Measurements from ENCODE around the gene MYH9. TPM values are rescaled to one million over a fixed set of nuclear protein-coding genes. Genes with fewer than 3 reads are reported as not detected.

Gene MYH9
- total RNA-seq, 1 donor from 2014 or later = 378 TPM

DNA sequence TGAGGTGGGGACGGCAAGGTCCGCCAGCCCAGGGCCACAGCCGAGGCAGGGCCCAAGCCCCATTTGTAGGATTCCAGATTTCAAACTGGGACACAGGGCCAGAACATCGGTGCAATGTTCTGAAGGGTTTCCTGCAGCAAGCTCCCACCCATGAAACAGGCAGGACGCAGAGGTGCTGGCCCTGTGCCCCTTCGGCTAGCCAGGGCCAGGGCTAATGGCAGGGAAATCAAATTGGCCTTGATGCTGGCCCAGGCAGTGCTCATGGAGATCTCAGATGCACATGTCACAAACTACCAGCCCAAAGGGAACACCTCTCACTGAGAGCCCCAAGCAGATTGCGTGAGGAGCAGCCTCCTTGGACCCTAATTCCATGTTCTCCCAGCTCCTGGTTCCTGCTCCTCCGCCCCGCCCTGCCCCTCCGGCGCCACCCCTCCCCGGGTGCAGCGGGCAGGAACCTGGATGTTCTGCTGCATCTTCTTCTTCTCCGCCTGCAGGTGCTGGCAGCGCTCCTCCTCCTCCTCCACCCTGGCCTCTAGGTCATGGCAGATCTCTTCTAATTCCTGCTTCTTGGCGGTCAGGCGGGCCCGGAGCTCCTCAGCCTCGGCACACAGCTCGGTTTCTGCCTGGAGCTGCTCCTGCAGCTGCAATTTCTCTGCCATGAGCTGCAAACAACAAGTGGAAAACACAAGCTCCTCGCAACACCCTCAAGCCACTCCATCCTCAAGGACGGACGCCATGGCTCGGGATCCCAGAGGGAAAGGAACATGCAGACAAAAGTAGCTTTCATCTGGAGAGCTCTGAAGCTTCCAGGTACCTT is 87.2 kb downstream of the MYH9 start:
- Histone ChIP-seq H3K4me3 (ENCODE audit: low read depth, low read length) (no peak overlapping the region), H3K36me3 (ENCODE audit: control insufficient read depth, insufficient read depth, low read length) (peaks cover 86% of the 10 kb centered on the region), H3K27me3 (ENCODE audit: control insufficient read depth, insufficient read depth, low read length) (no peaks in the 10 kb centered on the region)
- TF ChIP-seq, protein P1, sequence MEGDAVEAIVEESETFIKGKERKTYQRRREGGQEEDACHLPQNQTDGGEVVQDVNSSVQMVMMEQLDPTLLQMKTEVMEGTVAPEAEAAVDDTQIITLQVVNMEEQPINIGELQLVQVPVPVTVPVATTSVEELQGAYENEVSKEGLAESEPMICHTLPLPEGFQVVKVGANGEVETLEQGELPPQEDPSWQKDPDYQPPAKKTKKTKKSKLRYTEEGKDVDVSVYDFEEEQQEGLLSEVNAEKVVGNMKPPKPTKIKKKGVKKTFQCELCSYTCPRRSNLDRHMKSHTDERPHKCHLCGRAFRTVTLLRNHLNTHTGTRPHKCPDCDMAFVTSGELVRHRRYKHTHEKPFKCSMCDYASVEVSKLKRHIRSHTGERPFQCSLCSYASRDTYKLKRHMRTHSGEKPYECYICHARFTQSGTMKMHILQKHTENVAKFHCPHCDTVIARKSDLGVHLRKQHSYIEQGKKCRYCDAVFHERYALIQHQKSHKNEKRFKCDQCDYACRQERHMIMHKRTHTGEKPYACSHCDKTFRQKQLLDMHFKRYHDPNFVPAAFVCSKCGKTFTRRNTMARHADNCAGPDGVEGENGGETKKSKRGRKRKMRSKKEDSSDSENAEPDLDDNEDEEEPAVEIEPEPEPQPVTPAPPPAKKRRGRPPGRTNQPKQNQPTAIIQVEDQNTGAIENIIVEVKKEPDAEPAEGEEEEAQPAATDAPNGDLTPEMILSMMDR (IDR thresholded peaks at IDR 0.05; ENCODE audit: insufficient read depth, low read length, severe bottlenecking) = no peak
- DNase-seq (ENCODE audit: low read depth) (no peak), FAIRE-seq (no peak)

DNA sequence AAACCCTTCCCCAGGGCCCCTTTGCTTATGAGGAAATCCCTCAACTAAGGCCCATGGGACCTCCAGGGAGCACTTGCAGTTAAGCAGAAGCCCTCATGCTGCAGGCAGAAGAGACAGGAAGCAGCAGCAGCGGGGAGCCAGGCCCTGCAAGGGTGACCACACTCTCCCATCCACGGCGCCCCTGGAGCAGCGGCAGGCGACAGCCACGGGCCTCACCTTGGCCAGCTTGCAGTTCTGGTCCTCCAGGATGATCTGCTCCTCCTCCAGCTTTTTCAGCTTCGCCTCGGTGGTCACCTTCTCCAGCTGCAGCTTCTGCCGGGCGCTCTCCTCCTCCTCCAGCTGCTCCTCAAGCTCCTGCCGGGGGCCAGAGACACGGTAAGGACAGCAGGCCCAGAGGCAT is 87.9 kb downstream of the MYH9 start:
- no peak for DNase-seq (ENCODE audit: low read depth)
- Histone ChIP-seq H3K36me3 (ENCODE audit: control insufficient read depth, insufficient read depth, low read length) (peaks cover 85% of the 10 kb centered on the region), H3K27me3 (ENCODE audit: control insufficient read depth, insufficient read depth, low read length) (no peaks in the 10 kb centered on the region), H3K4me3 (ENCODE audit: low read depth, low read length) (no peak overlapping the region)
- TF ChIP-seq, protein P1 (IDR thresholded peaks at IDR 0.05; ENCODE audit: insufficient read depth, low read length, severe bottlenecking) = no peak
- no peak for FAIRE-seq

DNA sequence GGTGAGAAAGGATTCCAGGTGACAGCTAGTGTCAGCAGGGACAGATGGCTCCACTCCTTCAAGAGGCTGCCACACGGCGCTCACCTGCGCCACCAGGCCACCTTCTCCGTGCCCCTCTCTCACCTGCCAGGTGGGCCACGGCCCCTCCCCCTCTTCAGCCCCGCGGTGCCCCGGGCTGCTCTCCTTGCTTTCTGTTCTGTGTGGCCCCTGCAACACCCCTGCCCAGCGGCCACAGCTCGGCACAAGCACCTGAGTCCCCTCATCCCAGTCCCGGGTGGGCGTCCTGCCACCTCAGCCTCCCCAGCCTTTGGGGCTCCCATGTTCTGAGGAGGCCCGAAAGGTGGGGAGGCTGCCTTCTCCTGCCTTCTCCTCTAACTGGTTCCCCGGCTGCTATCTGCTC is 88.5 kb downstream of the MYH9 start:
- DNase-seq (ENCODE audit: low read depth) (no peak), FAIRE-seq (no peak)
- Histone ChIP-seq H3K36me3 (ENCODE audit: control insufficient read depth, insufficient read depth, low read length) (peaks cover 86% of the 10 kb centered on the region), H3K4me3 (ENCODE audit: low read depth, low read length) (no peak overlapping the region), H3K27me3 (ENCODE audit: control insufficient read depth, insufficient read depth, low read length) (no peaks in the 10 kb centered on the region)
- TF ChIP-seq, protein P1 (IDR thresholded peaks at IDR 0.05; ENCODE audit: insufficient read depth, low read length, severe bottlenecking) = no peak

DNA sequence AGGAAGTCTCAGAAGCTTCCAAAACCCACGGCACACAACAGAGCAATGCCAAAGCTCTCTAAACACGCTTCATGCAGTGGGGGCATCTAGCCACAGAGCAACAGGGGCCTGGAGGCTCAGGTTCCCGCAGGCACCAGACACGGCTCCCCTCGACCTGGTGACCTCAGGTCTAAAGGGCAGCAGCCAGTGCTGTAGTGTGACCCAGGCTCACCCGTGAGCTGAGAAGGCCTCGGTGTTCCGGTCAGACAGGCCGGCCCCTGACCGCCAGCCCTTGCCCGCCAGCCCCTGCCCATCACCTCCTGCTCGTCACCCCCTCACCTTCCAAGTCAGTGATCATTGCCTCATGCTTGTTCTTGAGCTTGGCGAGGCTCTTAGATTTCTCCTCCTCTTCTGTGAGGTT is 89.2 kb downstream of the MYH9 start:
- Histone ChIP-seq H3K36me3 (ENCODE audit: control insufficient read depth, insufficient read depth, low read length) (peaks cover 86% of the 10 kb centered on the region), H3K27me3 (ENCODE audit: control insufficient read depth, insufficient read depth, low read length) (no peaks in the 10 kb centered on the region), H3K4me3 (ENCODE audit: low read depth, low read length) (no peak overlapping the region)
- no peak for DNase-seq (ENCODE audit: low read depth)
- TF ChIP-seq, protein P1 (IDR thresholded peaks at IDR 0.05; ENCODE audit: insufficient read depth, low read length, severe bottlenecking) = no peak
- no peak for FAIRE-seq

DNA sequence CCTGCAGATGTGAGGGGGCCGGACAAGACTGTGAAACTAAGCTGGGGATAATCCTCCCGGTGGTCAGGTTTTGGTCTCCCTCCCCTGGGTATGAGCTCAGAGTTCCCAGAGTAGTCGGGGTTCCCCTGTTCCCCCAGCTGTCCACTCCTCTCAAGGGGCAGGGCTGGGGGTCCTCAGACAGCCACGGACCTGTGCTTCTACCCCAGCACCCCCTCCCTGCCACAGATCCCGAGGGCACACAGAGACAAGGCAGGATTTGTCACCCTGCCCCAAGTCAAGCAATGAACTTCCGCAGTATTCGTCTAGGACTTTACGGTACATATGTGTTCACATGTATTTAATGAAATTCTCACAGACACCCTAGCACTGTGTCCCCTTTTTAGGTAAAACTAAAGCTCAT is 89.6 kb downstream of the MYH9 start:
- no peak for DNase-seq (ENCODE audit: low read depth)
- TF ChIP-seq, protein P1 (IDR thresholded peaks at IDR 0.05; ENCODE audit: insufficient read depth, low read length, severe bottlenecking) = no peak
- H3K36me3 ChIP-seq (ENCODE audit: control insufficient read depth, insufficient read depth, low read length) = peaks cover 88% of the 10 kb centered on the region

DNA sequence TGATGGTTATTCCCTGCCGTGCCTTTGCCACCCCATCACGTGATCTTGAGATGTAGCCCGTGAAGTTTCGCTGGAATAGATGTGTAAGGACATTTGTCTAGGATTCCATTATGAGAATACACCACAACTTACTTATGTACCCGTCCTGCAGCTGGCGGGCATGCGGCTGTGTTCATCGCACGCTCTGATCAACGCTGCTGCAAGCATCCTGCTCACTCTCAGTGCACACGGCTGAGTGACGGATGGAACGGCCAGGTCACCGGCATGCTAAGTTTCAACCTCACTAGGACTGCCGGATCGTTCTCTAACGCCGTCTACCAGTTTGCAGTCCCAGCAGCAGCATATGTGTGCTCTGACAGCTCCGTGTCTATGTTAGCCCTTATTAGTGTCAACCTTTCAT is 90.2 kb downstream of the MYH9 start:
- Histone ChIP-seq H3K4me3 (ENCODE audit: low read depth, low read length) (no peak overlapping the region), H3K36me3 (ENCODE audit: control insufficient read depth, insufficient read depth, low read length) (peaks cover 89% of the 10 kb centered on the region), H3K27me3 (ENCODE audit: control insufficient read depth, insufficient read depth, low read length) (no peaks in the 10 kb centered on the region)
- TF ChIP-seq, protein P1 (IDR thresholded peaks at IDR 0.05; ENCODE audit: insufficient read depth, low read length, severe bottlenecking) = no peak
- DNase-seq (ENCODE audit: low read depth) (no peak), FAIRE-seq (no peak)

More for the DNA sequence above, 89.6 kb downstream of the MYH9 start:
- Histone ChIP-seq H3K27me3 (ENCODE audit: control insufficient read depth, insufficient read depth, low read length) (no peaks in the 10 kb centered on the region), H3K4me3 (ENCODE audit: low read depth, low read length) (no peak overlapping the region)
- no peak for FAIRE-seq

Measured in bronchial epithelial cell (primary cell).